GM12874 (cell line): ENCODE data around the gene HIPK2.

Experiments used
- CTCF ChIP-seq: IDR thresholded peaks from 2 replicates; pipeline ENCODE4 v1.5.1; 2011; ENCODE audit warnings: low read depth, mild to moderate bottlenecking, control low read depth, low read length, moderate library complexity; ENCODE audit not compliant: insufficient read depth

The HIPK2 gene

GRCh38 chr7:139648941-139649425 lies 128.8 kb downstream of the HIPK2 start:
- TF ChIP-seq CTCF, result no peak

- no peak for TF ChIP-seq CTCF
Measured at GRCh38 chr7:139648391-139648861, 129.4 kb downstream of the HIPK2 start.

GRCh38 chr7:139647814-139648390 lies 129.9 kb downstream of the HIPK2 start:
- no peak for TF ChIP-seq CTCF

GRCh38 chr7:139647085-139647484 lies 130.7 kb downstream of the HIPK2 start:
- TF ChIP-seq CTCF, result no peak

- TF ChIP-seq CTCF, result no peak
Measured at GRCh38 chr7:139646566-139646965, 131.2 kb downstream of the HIPK2 start.

- TF ChIP-seq CTCF, result peak; percentile 84
Measured at GRCh38 chr7:139645572-139646523, 131.9 kb downstream of the HIPK2 start.

- TF ChIP-seq CTCF, result no peak
Measured at GRCh38 chr7:139643951-139644585, 133.7 kb downstream of the HIPK2 start.
